RKO (cell line): ENCODE results near the gene IRGC.

ENCODE experiments used
- DNase-seq: peaks from one replicate; pipeline ENCODE4 v3.0.0-alpha.2; 2016; ENCODE audit warnings: low spot score

The IRGC gene

GRCh38 chr19:43725468-43725867 is 9.6 kb downstream of the IRGC start:
- no peak for DNase-seq

DNA sequence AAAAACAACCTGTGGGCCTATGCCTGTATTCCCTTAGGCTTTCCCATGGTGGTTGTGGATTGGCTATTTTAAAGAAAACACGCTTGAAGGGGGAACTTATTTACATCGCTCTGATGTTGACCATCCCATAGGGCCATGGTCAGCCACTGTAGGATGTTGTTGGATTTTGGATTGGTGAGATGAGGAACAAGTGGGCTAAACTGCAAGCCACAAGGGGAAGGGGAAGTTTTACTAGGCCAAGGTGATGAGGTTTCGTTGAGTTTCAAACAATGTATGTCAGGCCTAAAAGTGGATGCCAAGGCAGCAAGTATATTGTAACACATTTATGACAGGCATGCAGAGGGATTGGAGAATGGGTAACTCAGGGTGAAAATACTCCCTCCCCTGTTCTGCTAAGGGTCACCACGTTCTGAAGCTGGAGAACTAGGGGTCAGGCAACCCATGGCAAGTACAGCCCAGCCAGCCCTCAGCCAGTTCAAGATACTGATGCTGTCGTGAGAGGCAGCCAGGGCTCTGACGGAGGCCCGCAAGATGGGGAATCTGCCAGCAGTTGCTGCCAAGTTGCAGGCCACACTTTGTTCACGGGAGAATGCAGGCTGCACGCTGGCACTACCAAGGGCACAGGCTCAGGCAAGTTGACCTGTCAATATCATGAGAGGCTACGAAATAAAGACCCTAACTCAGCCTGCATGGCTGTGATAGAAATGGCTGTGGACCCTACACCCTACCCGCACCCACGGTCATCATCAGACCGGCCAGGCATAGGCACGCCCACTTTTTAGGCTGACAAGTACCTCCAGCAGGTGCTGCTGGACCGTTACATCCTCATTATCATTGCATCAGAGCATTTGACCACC is 11.1 kb downstream of the IRGC start:
- no peak for DNase-seq

DNA sequence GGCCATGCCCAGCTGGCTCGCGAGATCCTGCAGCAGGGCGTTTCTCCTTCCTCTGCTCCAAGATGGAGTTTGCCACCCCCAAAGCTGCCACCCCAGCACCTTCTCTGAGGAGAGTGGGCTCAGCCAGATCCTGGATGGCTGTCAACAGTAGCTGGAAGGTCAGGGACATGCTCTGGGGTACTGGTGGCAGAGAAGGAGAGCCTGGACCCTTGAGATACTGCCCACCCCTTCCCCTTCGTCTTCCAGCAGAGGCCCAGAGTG is 11.6 kb downstream of the IRGC start:
- DNase-seq = no peak

GRCh38 chr19:43729919-43730318 is 14.0 kb downstream of the IRGC start:
- DNase-seq = no peak

DNA sequence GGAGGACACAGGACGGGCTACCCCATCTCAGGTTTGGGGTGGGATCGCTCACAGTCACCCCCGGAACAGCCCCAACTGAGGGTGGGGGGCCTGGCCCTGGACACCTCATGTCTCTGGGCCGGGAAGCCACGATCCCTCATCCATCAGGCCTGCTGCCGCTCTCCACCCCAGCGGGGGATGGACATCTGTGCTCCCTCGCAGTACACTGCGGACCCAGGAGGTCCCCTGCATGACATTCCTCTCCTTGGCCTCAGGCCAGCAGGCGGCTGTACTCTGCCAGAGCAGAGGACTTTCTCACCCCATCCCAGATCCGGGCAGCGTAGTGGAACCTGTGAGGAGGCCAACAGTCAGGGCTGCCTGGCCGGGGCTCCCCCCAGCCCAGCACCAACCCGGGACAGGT is 15.5 kb downstream of the IRGC start:
- DNase-seq = no peak

DNA sequence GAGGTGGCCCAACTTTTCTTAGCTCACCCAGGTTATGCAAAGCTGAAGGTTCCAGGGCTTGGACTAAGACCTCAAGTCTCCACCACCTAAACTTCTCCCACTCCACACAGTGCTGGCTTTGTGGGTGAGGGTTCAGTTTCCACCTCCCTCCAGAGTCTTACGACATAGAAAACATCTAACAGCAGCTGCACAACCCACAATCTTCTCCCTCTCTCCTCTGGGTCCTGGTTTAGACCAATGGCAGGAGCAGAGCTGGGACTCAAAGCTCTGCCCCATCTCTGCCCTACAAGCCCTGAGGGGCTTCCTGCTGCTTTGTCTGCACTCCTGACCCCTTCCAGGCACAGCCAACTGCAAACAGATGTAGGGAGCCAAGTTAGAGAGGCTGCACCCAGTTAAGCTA is 16.0 kb downstream of the IRGC start:
- no peak for DNase-seq

GRCh38 chr19:43735013-43735412 is 19.1 kb downstream of the IRGC start:
- DNase-seq = no peak

DNA sequence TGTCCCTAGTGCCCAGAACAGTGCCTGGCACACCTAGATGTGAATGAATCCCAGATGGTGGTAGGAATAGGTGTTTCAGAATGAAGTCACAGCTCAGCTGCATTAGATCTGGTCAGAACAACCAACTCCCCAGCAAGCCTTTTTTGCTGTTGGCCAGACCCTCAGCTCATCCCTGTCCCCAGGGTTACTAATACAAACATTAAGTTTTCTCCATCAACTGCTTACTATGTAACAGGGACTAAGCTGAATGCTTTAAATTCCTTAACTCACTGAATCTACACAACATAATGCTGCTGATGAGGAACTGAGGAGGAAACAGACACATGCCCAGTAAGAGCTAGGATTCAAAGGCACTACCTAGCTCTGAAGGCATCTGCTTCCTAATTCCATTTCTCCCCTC is 20.1 kb downstream of the IRGC start:
- DNase-seq = no peak

- DNase-seq = no peak
These were observed 22.9 kb downstream of the IRGC start for GRCh38 chr19:43738780-43739211.

DNA sequence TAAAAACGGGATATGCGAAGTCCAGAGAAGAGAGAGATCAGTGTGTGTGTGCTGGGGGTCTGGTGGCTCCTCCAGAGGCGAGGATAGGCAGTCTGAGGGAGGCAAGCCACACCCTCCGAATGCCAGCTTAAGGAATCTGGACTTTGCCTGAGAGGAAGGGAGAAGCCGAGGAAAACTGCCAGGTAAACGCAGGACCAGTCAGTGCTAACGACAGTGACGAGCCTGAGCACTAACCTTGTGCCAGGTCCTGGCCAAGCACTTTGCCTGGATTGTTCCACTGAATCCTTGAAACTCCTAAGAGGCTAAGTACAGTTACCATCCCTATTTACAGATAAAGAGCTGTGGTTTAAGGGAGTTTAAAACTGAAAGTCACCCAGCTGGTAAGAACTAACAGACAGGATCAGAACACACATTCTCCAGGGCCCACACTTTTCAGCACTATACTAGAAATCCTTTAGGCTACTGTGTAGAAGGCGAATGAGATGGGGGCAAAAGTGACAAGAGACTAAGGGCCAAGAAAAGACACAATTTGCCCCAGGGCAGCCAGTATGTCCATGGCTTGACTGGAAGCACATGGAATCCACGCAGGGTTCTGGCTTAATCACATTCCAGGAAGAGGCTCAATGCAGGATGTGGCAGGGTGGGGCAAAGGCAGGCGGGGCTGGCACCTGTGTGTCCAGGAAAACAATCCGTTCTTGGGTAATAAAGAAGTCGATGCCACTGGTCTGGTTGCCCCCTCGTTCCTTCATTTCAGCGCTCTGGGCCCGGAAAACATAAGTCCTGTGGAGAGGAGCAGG is 23.8 kb downstream of the IRGC start:
- DNase-seq = no peak

DNA sequence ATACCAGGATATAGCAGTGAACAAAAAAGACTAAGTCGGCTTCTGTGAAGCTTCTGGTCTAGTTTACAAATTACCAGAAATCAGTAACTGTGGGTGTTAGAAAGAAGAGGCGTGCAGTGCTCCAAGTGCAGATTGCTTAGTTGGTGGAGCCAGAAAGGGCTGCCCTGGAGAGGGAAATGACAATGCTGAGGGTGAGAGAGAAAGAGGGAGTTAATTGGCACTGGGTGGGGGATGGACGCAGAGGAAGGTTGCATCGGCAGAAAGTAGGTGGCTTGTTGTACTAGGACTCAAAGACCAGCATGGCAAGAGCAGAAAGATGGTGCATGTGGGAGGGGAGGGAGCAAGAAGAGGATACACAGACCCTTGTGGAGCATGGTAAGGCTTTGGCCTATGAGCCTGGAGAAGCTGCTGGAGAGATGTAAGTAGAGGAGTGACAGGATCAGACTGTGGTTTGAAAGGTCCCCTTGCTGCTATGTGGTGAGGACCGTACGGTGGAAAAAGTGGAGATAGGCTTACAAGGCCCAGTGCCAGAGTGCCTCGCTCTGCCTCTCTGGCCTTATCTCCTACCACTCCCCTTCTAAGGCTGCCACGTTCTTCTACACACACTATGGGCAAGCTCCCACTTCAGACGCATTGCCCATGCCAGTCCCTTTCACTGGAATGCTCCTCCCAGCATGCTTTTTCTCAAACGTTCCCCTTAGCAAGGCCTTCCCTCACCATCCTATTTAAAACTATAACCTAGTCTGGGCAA is 25.4 kb downstream of the IRGC start:
- no peak for DNase-seq

GRCh38 chr19:43743059-43743458 is 27.2 kb downstream of the IRGC start:
- DNase-seq = no peak

GRCh38 chr19:43747557-43748204 is 31.8 kb downstream of the IRGC start:
- no peak for DNase-seq

DNA sequence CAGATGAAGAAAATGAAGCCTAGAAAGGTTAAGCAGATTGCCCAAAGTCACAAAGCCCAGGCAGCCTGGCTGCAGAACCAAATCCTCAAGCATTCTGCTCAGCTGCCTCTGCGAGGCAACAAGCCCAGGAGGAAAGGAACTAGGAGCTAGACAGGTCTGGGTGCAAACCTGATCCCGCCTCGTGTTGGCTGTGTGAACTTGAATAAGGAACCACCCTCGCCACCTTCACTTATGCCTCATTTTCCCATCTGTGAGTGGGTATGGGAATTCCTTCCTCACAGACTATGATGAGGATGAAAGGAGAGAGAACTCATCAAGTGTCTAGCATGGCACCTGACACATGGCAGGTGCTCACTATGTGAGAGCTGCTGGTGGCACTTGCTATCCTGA is 32.3 kb downstream of the IRGC start:
- DNase-seq = no peak

DNA sequence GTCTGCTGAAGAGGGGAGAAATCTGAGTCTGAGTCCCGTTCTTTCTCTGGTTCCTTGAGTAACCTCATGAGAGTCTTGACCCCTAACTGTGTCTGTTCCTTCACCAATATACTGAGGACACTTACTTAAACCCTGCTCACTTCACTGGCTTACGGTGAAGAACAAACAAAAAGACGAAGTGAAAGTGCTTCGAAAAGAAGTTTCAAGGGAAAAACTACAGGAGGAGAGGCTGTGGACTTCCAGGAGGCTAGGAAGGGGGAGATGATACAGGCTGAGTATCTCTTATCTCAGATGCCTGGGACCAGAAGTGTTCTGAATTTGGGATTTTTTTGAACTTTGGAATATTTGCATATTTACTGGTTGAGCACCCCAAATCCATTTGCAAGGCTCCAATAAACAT is 32.8 kb downstream of the IRGC start:
- DNase-seq = no peak

GRCh38 chr19:43749152-43749551 is 33.3 kb downstream of the IRGC start:
- DNase-seq = no peak

- no peak for DNase-seq
These were observed 34.0 kb downstream of the IRGC start for GRCh38 chr19:43749898-43750297.

DNA sequence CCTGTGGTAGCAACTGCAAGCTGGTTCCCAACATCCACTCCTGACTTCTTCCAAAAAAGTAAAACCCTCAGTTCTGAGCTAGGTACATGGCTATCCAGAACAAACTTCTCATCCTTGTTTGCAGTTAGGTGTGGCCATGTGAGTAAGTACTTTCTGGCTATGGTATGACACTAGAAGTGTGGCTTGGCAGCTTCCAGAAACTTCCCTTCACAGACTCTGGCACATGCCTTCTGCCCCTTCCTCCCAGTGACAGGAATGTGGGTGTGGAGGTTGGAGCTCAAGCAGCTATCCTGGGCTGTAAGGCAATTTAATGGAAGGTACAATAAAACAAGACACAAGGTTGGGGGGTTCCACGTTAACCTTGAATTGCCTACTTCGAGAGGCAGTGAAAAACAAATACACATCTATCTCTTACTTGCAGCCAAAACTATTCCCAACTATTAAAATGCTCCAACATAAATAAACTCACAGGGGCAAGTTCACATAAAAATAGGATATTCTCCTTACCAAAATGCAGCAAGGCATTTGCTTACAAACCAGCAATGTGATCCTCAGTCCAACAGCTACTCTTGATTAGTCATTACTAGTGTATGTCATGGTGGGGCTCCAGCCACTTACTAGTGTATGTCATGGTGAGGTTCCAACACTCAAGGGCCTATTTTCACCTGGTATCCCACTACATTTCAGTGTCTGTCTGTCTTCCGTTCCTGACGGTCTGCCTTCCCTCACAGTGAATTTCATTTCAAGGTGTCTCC is 35.8 kb downstream of the IRGC start:
- DNase-seq = peak; percentile 57

DNA sequence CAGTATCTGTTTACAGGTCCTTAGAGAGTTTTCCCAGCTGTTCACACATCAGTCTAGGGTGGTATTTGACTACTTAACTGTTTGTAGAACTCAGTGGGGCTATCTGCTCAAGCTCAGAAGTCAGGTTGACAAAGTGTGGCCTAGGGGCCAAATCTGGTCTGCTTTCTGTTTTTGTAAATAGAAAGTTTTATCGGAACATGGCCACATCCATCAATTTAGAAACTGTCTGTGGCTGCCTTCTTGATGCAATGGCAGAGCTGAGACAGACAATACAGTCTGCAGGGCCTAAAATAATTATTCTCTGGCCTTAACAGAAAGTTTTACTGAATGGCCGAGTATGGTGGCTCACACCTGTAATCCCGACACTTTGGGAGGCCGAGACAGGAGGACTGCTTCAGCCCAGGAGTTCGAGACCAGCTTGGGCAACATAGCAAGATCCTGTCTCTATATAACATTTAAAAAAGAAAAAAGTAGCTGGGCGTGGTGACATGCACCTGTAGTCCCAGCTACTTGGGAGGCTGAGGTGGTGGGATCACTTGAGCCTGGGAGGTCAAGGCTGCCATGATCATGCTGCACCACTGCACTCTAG is 36.5 kb downstream of the IRGC start:
- no peak for DNase-seq

GRCh38 chr19:43754253-43754502 is 38.3 kb downstream of the IRGC start:
- DNase-seq = no peak

DNA sequence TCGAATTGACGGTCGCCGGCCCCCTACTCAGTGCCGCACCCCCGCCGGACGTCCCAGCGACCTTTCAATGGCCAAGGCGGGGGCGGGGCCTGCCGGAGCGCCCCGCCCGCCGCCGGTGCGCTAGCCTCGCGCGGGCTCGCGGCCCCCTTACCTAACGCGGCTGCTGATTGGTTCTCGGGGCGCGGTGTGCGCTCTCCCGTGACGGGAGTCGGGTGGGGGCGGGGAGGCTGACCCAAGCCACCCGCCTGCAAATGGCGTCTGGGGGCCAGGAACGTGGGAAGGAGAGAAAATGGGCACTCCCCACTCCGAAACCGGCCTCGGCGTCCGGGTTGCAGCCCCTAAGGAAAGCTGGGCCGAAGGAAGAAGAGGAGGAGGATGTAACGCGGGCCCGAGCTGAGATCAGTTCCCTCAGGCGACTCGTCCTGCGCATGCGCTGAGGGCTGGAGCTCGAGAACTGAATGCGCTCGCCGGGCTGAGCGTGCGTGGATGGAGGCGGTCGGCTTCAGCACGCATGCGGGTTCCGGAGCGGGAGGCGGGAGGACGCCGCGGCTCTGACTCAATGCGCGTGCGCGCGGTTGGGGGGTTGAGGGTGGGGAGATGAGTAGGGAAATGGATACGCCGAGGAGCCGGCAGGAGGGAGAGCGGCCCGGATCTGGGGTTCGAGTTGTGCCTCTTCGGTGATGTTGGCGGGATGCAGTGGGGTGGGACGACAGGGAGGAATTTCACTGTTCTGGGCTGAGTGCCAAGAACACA is 38.8 kb downstream of the IRGC start, which contains the start of gene SMG9:
TSS of gene SMG9 (minus strand) at position 460 of the 753 bp plus-strand sequence. CDS start 4,221 bp downstream, outside the sequence.
- peak; percentile 95 for DNase-seq
